ENCODE data around the gene FSD2.

The FSD2 gene

DNA sequence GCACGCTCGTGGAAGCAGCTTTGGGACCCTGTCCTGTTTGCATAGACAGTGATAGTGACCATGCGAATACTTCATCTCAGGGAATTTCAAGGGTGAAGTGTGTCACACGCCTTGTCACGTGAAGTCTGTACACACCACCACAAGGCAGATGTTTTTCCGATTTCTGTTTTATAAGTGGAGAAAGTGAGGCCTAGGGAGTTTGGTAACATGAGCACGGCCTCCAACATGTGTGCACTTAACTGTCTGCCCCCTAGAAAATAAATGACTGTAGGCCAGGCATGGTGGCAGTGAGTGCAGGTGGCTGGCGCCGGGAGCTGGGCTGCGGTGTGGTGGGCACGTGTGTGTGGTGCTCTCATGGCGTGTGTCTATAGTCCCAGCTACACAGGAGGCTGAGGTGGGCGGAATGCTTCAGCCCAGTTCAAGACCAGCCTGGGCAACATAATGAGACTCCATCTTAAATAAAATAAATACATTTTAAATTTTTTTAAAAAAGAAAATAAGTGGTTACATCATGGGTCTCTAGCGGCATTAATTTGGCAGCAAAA, 45.5 kb upstream of the FSD2 start:
- no peaks in the 10 kb centered on the region for H3K9me3 ChIP-seq (replicated peaks in 1 of 2; ENCODE audit: control insufficient read depth in 2 of 2, insufficient read depth in 1 of 2, low read depth in 1 of 2, low read length in 2 of 2)
- H3K9ac ChIP-seq (ENCODE audit: low read depth, low read length, poor library complexity): no peak overlapping the region
- H3K4ac ChIP-seq (ENCODE audit: low read length): no peak overlapping the region
- no peak overlapping the region for H3K18ac ChIP-seq (ENCODE audit: low read length)
- H3K23ac ChIP-seq (ENCODE audit: low read depth, low read length, poor library complexity): no peak overlapping the region
- no peak overlapping the region for H2BK15ac ChIP-seq (ENCODE audit: low read length)
- H3K14ac ChIP-seq (ENCODE audit: low read length): no peak overlapping the region
- no peak overlapping the region for H2AK5ac ChIP-seq (ENCODE audit: low read depth, low read length)
- no peak overlapping the region for H2AFZ ChIP-seq (ENCODE audit: low read length)
- H2BK120ac ChIP-seq (ENCODE audit: low read depth, low read length): no peak overlapping the region
- peaks cover 16 to 23% of the 10 kb centered on the region in 2 donors for H3K4me1 ChIP-seq (ENCODE audit: control insufficient read depth in 2 of 2, insufficient read depth in 1 of 2, low read depth in 1 of 2, low read length in 2 of 2)
- no peak overlapping the region for H3K4me2 ChIP-seq (ENCODE audit: insufficient read depth, low read length, poor library complexity, severe bottlenecking)
- H3K4me3 ChIP-seq (ENCODE audit: low read length in 2 of 2): no peak overlapping the region
- WGBS, 2 donors (ENCODE audit: extremely low coverage in 2 of 2, insufficient read length in 2 of 2, insufficient replicate concordance in 1 of 2): no CpG with 5 or more reads among the region's 14 CpGs
- no peak overlapping the region for H2BK12ac ChIP-seq (ENCODE audit: low read length)
- no peaks in the 10 kb centered on the region for H3K79me1 ChIP-seq (ENCODE audit: low read depth, low read length)
- no peak for DNase-seq (ENCODE audit: low spot score)
- H3K36me3 ChIP-seq (replicated peaks in 1 of 2; ENCODE audit: control insufficient read depth in 2 of 2, insufficient read depth in 2 of 2, low read length in 2 of 2): peaks cover 4 to 13% of the 10 kb centered on the region in 2 donors
- H2BK5ac ChIP-seq (ENCODE audit: low read length): peak overlapping the region; percentile 63
- H4K8ac ChIP-seq (ENCODE audit: low read depth, low read length): no peak overlapping the region
- H3K27me3 ChIP-seq (ENCODE audit: control insufficient read depth in 3 of 3, insufficient read depth in 3 of 3, low read depth in 1 of 3, low read length in 3 of 3): no peaks in the 10 kb centered on the region
- H3K27ac ChIP-seq (replicated peaks; ENCODE audit: low read length): no peak overlapping the region
- no peak overlapping the region for H4K91ac ChIP-seq (ENCODE audit: low read depth, low read length, poor library complexity)

DNA sequence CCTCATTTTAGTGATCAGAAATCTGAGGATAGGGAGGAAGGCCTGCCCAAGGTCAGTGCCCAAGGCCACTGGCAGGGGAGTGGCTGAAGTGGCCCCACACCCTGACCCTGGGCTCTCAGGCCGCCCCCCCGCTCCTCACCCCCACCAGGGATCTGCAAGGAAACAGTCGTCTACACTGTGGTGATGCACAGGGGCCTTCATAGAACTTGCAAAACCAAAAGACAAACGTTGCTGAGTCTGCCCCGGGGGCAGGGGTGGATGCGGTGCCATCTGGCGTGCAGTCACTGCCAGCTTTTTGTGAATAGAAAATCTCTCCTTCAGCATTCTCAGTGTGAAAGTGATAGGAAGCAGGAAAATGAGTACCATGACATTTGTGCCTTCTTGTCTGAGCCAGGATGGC, 44.9 kb upstream of the FSD2 start:
- Histone ChIP-seq H4K8ac (ENCODE audit: low read depth, low read length) (no peak overlapping the region), H3K4me3 (ENCODE audit: low read length in 2 of 2) (no peak overlapping the region), H3K27me3 (ENCODE audit: control insufficient read depth in 3 of 3, insufficient read depth in 3 of 3, low read depth in 1 of 3, low read length in 3 of 3) (no peaks in the 10 kb centered on the region), H3K4me2 (ENCODE audit: insufficient read depth, low read length, poor library complexity, severe bottlenecking) (no peak overlapping the region), H3K4me1 (ENCODE audit: control insufficient read depth in 2 of 2, insufficient read depth in 1 of 2, low read depth in 1 of 2, low read length in 2 of 2) (peaks cover 13 to 22% of the 10 kb centered on the region in 2 donors), H3K36me3 (replicated peaks in 1 of 2; ENCODE audit: control insufficient read depth in 2 of 2, insufficient read depth in 2 of 2, low read length in 2 of 2) (peaks cover 4 to 13% of the 10 kb centered on the region in 2 donors), H3K79me1 (ENCODE audit: low read depth, low read length) (no peaks in the 10 kb centered on the region), H3K9me3 (replicated peaks in 1 of 2; ENCODE audit: control insufficient read depth in 2 of 2, insufficient read depth in 1 of 2, low read depth in 1 of 2, low read length in 2 of 2) (no peaks in the 10 kb centered on the region), H3K18ac (ENCODE audit: low read length) (peak overlapping the region; percentile 71), H2BK5ac (ENCODE audit: low read length) (peak overlapping the region; percentile 39), H3K27ac (replicated peaks; ENCODE audit: low read length) (no peak overlapping the region), H2BK15ac (ENCODE audit: low read length) (peak overlapping the region; percentile 17), H2AFZ (ENCODE audit: low read length) (no peak overlapping the region), H3K9ac (ENCODE audit: low read depth, low read length, poor library complexity) (no peak overlapping the region), H2BK120ac (ENCODE audit: low read depth, low read length) (no peak overlapping the region), H3K14ac (ENCODE audit: low read length) (no peak overlapping the region), H3K4ac (ENCODE audit: low read length) (no peak overlapping the region), H2AK5ac (ENCODE audit: low read depth, low read length) (peak overlapping the region; percentile 10), H4K91ac (ENCODE audit: low read depth, low read length, poor library complexity) (no peak overlapping the region), H2BK12ac (ENCODE audit: low read length) (no peak overlapping the region), H3K23ac (ENCODE audit: low read depth, low read length, poor library complexity) (no peak overlapping the region)
- no CpG with 5 or more reads among the region's 7 CpGs for WGBS, 2 donors (ENCODE audit: extremely low coverage in 2 of 2, insufficient read length in 2 of 2, insufficient replicate concordance in 1 of 2)
- no peak for DNase-seq (ENCODE audit: low spot score)

DNA sequence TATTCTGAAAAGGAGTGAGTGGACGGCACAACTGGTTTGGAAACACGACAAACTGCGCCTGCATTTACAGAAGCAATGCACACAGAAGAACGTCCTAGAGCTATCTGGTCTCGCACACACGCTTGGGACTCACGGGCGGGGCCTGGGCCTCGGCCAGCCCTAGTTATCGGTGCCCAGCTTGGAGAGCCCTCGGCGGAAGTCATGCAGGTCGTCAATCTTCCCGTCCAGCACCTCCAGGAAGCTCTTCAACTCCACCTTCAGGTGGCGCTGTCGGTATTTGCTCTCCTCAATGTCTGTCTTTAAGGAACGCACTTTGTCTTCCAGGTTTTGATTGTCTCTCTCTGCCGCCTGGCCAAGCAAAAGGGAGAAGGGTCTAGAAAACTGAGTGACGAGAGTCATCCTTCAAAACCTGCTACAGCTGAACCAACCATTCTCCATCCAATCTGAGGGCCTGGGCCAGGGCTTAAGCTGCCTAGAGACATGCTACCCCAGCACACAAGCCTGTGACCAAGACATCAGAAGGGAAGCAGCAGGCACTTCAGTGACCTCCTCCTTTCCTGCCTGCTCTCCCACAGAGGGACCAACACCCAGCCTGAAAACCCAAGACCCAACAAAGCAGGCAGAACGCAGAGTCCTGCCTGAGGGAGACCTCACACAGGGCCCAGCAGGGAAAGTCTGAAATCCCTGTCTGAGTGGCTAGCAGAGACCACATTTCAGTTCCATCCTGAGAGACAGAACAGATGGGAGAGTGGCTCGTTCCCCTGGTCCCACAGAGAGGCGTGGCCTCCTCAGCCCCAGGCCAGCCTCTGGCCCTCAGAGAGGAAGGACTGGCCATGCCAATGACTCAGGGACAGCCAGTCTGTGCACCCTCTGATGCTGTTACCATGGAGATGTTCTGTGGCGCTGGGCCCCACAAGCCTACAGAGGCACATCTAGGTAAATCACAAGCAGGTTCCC, 44.0 kb upstream of the FSD2 start:
- no CpG with 5 or more reads among the region's 23 CpGs for WGBS, 2 donors (ENCODE audit: extremely low coverage in 2 of 2, insufficient read length in 2 of 2, insufficient replicate concordance in 1 of 2)
- Histone ChIP-seq H3K4me3 (ENCODE audit: low read length in 2 of 2) (no peak overlapping the region), H3K79me1 (ENCODE audit: low read depth, low read length) (no peaks in the 10 kb centered on the region), H3K9ac (ENCODE audit: low read depth, low read length, poor library complexity) (no peak overlapping the region), H3K36me3 (replicated peaks in 1 of 2; ENCODE audit: control insufficient read depth in 2 of 2, insufficient read depth in 2 of 2, low read length in 2 of 2) (peaks cover 4 to 13% of the 10 kb centered on the region in 2 donors), H3K4me2 (ENCODE audit: insufficient read depth, low read length, poor library complexity, severe bottlenecking) (no peak overlapping the region), H2BK12ac (ENCODE audit: low read length) (no peak overlapping the region), H3K18ac (ENCODE audit: low read length) (peak overlapping the region; percentile 27), H2BK15ac (ENCODE audit: low read length) (no peak overlapping the region), H3K4ac (ENCODE audit: low read length) (no peak overlapping the region), H4K91ac (ENCODE audit: low read depth, low read length, poor library complexity) (no peak overlapping the region), H4K8ac (ENCODE audit: low read depth, low read length) (peak overlapping the region; percentile 44), H2AFZ (ENCODE audit: low read length) (peak overlapping the region; percentile 72), H2AK5ac (ENCODE audit: low read depth, low read length) (peak overlapping the region; percentile 10), H3K9me3 (replicated peaks in 1 of 2; ENCODE audit: control insufficient read depth in 2 of 2, insufficient read depth in 1 of 2, low read depth in 1 of 2, low read length in 2 of 2) (no peaks in the 10 kb centered on the region), H3K14ac (ENCODE audit: low read length) (no peak overlapping the region), H2BK5ac (ENCODE audit: low read length) (peak overlapping the region; percentile 39), H3K27ac (replicated peaks; ENCODE audit: low read length) (peak overlapping the region; percentile 29), H3K4me1 (ENCODE audit: control insufficient read depth in 2 of 2, insufficient read depth in 1 of 2, low read depth in 1 of 2, low read length in 2 of 2) (peaks cover 7 to 17% of the 10 kb centered on the region in 2 donors), H3K23ac (ENCODE audit: low read depth, low read length, poor library complexity) (no peak overlapping the region), H2BK120ac (ENCODE audit: low read depth, low read length) (no peak overlapping the region), H3K27me3 (ENCODE audit: control insufficient read depth in 3 of 3, insufficient read depth in 3 of 3, low read depth in 1 of 3, low read length in 3 of 3) (no peaks in the 10 kb centered on the region)
- peak; percentile 83 for DNase-seq (ENCODE audit: low spot score)
